SK-N-SH (cell line): ENCODE measurements around the gene PHOSPHO1. TPM values are rescaled to one million over a fixed set of nuclear protein-coding genes. Genes with fewer than 3 reads are reported as not detected.
A peak's percentile ranks its signal among the peaks of the same experiment; 100 is the strongest.

Experiments
- CTCF ChIA-PET: fragments of 300-600, 350-600 bp; formaldehyde crosslinking; extraction: SDS; loops from one replicate; lab custom pipeline; 2021; lab: Yijun Ruan, JAX
- POLR2A ChIA-PET: fragments of 350-600 bp; sonication (Branson Sonifier 250); formaldehyde crosslinking; extraction: SDS; loops from one replicate; lab custom pipeline; 2020; ENCODE audit warnings: antibody characterized with exemption, inconsistent platforms; lab: Yijun Ruan, JAX
- DNase-seq: peaks from one replicate; pipeline ENCODE4 v3.0.0; 2012
- H2AFZ ChIP-seq: fragments of 200-600 bp; sonication (generic); 2 replicates; pipeline ENCODE4 v1.8.1; 2016; ENCODE audit warnings: antibody characterized with exemption, mild to moderate bottlenecking, low read depth
- H3F3A ChIP-seq: fragments of 200-600 bp; sonication (generic); replicated peaks from 2 replicates; pipeline ENCODE3; 2016; ENCODE audit warnings: antibody characterized with exemption, mild to moderate bottlenecking; ENCODE audit not compliant: insufficient read depth
- H3K27ac ChIP-seq, 2 experiments: fragments of 200-500 bp in 1 of 2; fragments of 200-600 bp in 1 of 2; sonication (Bioruptor generic) in 1 of 2; sonication (generic), shearing (Covaris generic) in 1 of 2; 2 replicates each; pipeline versions ENCODE4 v1.5.1 to v1.6.1; 2014 to 2016; ENCODE audit warnings: low read depth in 2 of 2, inconsistent platforms in 1 of 2, low read length in 1 of 2, mild to moderate bottlenecking in 1 of 2, mixed read lengths in 1 of 2
- H3K27me3 ChIP-seq: fragments of 200-600 bp; sonication (generic), shearing (Covaris generic); 2 replicates; pipeline ENCODE4 v1.6.1; 2016; ENCODE audit warnings: mixed run types; ENCODE audit not compliant: insufficient read depth
- H3K36me3 ChIP-seq, 2 experiments: fragments of 200-500 bp in 1 of 2; fragments of 200-600 bp in 1 of 2; sonication (Bioruptor generic) in 1 of 2; sonication (generic) in 1 of 2; replicated peaks in 1 of 2; 2 replicates each; pipeline versions ENCODE3 to v1.5.1; 2014 to 2016; ENCODE audit warnings: low read length in 1 of 2, mild to moderate bottlenecking in 1 of 2; ENCODE audit not compliant: insufficient read depth in 2 of 2, control insufficient read depth in 1 of 2
- H3K4me1 ChIP-seq, 2 experiments: fragments of 200-500 bp in 1 of 2; fragments of 200-600 bp in 1 of 2; sonication (Bioruptor generic) in 1 of 2; sonication (generic), shearing (Covaris generic) in 1 of 2; 2 replicates each; pipeline versions ENCODE4 v1.5.1 to v1.6.1; 2014 to 2016; ENCODE audit warnings: low read depth in 1 of 2, low read length in 1 of 2, mixed run types in 1 of 2; ENCODE audit not compliant: insufficient read depth in 2 of 2, control insufficient read depth in 1 of 2
- H3K4me2 ChIP-seq: fragments of 200-600 bp; sonication (generic), shearing (Covaris generic); 2 replicates; pipeline ENCODE4 v1.6.1; 2017; ENCODE audit warnings: mixed run types
- H3K4me3 ChIP-seq, 2 experiments: fragments of 200-500 bp in 1 of 2; fragments of 200-600 bp in 1 of 2; sonication (Bioruptor generic) in 1 of 2; sonication (generic), shearing (Covaris generic) in 1 of 2; 2 replicates each; pipeline versions ENCODE4 v1.5.1 to v1.8.1; 2014 to 2016; ENCODE audit warnings: low read depth in 2 of 2, inconsistent platforms in 1 of 2, low read length in 1 of 2, mild to moderate bottlenecking in 1 of 2, mixed read lengths in 1 of 2, moderate library complexity in 1 of 2
- H3K79me2 ChIP-seq: fragments of 200-600 bp; sonication (generic); 2 replicates; pipeline ENCODE4 v1.8.1; 2017; ENCODE audit warnings: mild to moderate bottlenecking; ENCODE audit not compliant: insufficient read depth
- H3K9ac ChIP-seq: fragments of 200-600 bp; sonication (generic); 2 replicates; pipeline ENCODE4 v1.6.1; 2017; ENCODE audit warnings: mixed run types
- H3K9me2 ChIP-seq: fragments of 200-600 bp; sonication (generic); 2 replicates; pipeline ENCODE4 v1.6.1; 2017; ENCODE audit warnings: mixed run types
- H3K9me3 ChIP-seq: fragments of 200-600 bp; sonication (generic); 2 replicates; pipeline ENCODE4 v1.6.1; 2017; ENCODE audit warnings: mixed run types, mild to moderate bottlenecking, moderate library complexity
- H4K20me1 ChIP-seq: fragments of 200-600 bp; sonication (generic); 2 replicates; pipeline ENCODE4 v1.6.1; 2017; ENCODE audit warnings: mild to moderate bottlenecking, mixed run types; ENCODE audit not compliant: insufficient read depth
- ELF1 ChIP-seq: IDR thresholded peaks from 2 replicates; pipeline ENCODE4 v1.4.0; 2012
- FOSL2 ChIP-seq: IDR thresholded peaks from 2 replicates; pipeline ENCODE4 v1.4.0; 2012; ENCODE audit warnings: low read depth, mild to moderate bottlenecking, moderate library complexity, borderline replicate concordance
- GABPA ChIP-seq: IDR thresholded peaks from 2 replicates; pipeline ENCODE4 v1.4.0; 2012; ENCODE audit warnings: low read depth, mild to moderate bottlenecking
- JUND ChIP-seq: IDR thresholded peaks from 2 replicates; pipeline ENCODE4 v1.4.0; 2012
- MXI1 ChIP-seq: IDR thresholded peaks from 2 replicates; pipeline ENCODE4 v1.6.1; 2012; ENCODE audit warnings: mild to moderate bottlenecking, low read depth, low read length, improper control_type of control experiment
- NFIC ChIP-seq: IDR thresholded peaks from 2 replicates; pipeline ENCODE4 v1.4.0; 2012; ENCODE audit warnings: borderline replicate concordance
- TCF12 ChIP-seq: IDR thresholded peaks from 2 replicates; pipeline ENCODE4 v1.4.0; 2012
- YY1 ChIP-seq: IDR thresholded peaks from 2 replicates; pipeline ENCODE4 v1.4.0; 2012; ENCODE audit warnings: low read depth, mild to moderate bottlenecking
- WGBS: methylation state at CpG from one replicate; pipeline ENCODE4 v1.1.6; 2017; ENCODE audit warnings: low lambda C conversion rate; 5-methylcytosine and 5-hydroxymethylcytosine counted together
- polyA plus RNA-seq, 3 experiments: library from polyadenylated mRNA; depleted of rRNA; stranded (reverse); fragments of >200 nt; gene quantifications; 2 replicates each; pipeline ENCODE4 v1.2.3, GENCODE V29; 2012
- TF ChIP-seq, protein P1 (sequence below): IDR thresholded peaks from 2 replicates; pipeline ENCODE4 v1.4.0; 2012; ENCODE audit warnings: low read depth
- TF ChIP-seq, protein P2 (sequence below): IDR thresholded peaks from 2 replicates; pipeline ENCODE4 v1.4.0; 2012; ENCODE audit warnings: low read depth, borderline replicate concordance

The PHOSPHO1 gene
- polyA plus RNA-seq, 1 of the 3 experiments (the other 2 are of a cell fraction), result not detected

DNA sequence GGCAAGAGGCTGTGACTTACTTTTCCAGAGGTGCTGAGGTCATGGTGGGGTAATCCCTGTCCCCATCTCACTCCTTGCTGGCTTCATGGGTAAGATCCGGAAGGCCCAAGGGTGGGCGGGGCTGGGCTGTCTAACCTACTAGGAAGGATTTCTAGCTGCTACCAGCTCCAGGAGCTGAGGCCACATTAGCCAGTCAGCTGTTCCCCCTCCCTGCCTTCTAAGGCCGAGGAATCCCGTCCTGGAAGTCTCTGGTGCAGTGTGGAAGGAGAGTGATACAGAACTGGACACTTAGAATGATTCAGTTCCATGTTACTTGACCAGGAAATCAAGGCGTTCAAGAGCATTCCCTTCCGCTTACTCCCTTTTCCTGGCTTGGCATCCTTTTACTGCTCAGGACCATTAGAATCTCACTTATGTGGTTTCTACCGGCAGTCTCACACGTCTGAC lies 29.1 kb downstream of the PHOSPHO1 start:
- H3K27ac ChIP-seq, result peak overlapping the region in 1 of 2 experiments; percentile 47; a peak in 2 of 4 replicates
- H3K4me2 ChIP-seq, result peak overlapping the region; percentile 19
- no peaks in the 10 kb centered on the region for H3K9me3 ChIP-seq
- peaks cover 15% of the 10 kb centered on the region for H3F3A ChIP-seq
- ChIA-PET CTCF (interaction anchor here (0.9 to 2.1 kb wide), 3 partner anchors 21 to 27 kb away, joined by 4 to 9 read pairs (median 5); no protein-coding TSS in a partner anchor), POLR2A (no interaction called here)
- no peaks in the 10 kb centered on the region for H4K20me1 ChIP-seq
- DNase-seq, result no peak
- no peaks in the 10 kb centered on the region for H3K9me2 ChIP-seq
- no peaks in the 10 kb centered on the region for H3K36me3 ChIP-seq
- no peaks in the 10 kb centered on the region for H3K27me3 ChIP-seq
- peak overlapping the region; percentile 68 for H2AFZ ChIP-seq
- 31% methylated on average over 8 of the region's 8 CpGs for WGBS
- H3K4me3 ChIP-seq, result no peak overlapping the region
- H3K79me2 ChIP-seq, result no peaks in the 10 kb centered on the region
- no peak overlapping the region for H3K9ac ChIP-seq
- H3K4me1 ChIP-seq, result peaks cover 0 to 6% of the 10 kb centered on the region in 2 experiments; a peak in 1 of 4 replicates
- TF ChIP-seq FOSL2 (peak; percentile 55), GABPA (peak; percentile 31; the same call in 1 of the 2 replicates), TCF12 (0 out of 2 replicates have a peak, but pooled peaks have one; percentile 14), YY1 (no peak), ELF1 (no peak), NFIC (peak; percentile 31; the same call in 1 of the 2 replicates), MXI1 (no peak)
- TF ChIP-seq, protein P1, sequence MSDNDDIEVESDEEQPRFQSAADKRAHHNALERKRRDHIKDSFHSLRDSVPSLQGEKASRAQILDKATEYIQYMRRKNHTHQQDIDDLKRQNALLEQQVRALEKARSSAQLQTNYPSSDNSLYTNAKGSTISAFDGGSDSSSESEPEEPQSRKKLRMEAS, result 0 out of 2 replicates have a peak, but pooled peaks have one; percentile 23
- TF ChIP-seq, all 33 proteins: peak for 5

DNA sequence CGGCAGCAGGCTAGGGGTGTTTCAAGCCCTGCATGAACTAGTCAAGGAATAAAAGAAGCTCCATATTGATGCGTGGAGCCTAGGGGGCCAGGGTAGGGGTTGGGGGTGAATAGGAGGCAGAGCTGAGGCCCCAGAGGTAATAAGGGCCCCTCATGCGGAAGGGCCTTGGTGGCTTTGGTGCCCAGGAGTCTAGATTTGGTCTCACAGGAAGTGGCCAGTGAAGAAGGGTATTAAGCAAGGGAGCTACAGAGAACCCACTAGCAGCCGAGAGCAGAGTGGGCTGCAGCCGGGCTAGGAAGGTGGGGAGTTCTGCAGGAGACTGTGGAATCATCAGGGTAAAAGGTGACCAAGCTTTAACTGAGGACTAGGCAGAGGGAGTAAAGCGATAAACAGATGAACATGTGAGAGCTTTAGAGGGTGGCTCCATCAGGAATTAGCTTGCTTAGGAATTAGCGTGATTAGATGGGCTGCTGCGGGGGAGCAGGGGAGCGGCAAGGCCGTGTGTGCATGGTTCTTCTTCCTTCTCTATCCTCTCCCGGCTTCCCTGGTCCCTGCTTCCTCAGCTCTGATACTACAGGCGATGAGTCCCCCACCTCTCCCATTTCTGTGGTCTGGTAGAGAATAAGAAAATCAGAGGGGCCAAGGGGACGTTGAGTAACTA lies 30.0 kb downstream of the PHOSPHO1 start:
- Histone ChIP-seq H4K20me1 (no peaks in the 10 kb centered on the region), H3K27ac (no peak overlapping the region), H2AFZ (peak overlapping the region; percentile 12; the same call in 1 of the 2 replicates), H3K4me1 (peaks cover 0 to 6% of the 10 kb centered on the region in 2 experiments; a peak in 1 of 4 replicates), H3K79me2 (no peaks in the 10 kb centered on the region), H3K36me3 (no peaks in the 10 kb centered on the region), H3K4me3 (no peak overlapping the region), H3F3A (peaks cover 20% of the 10 kb centered on the region), H3K9me3 (no peaks in the 10 kb centered on the region), H3K4me2 (0 out of 2 replicates have a peak overlapping the region, but pooled peaks have one; percentile 19), H3K27me3 (no peaks in the 10 kb centered on the region), H3K9me2 (no peaks in the 10 kb centered on the region), H3K9ac (no peak overlapping the region)
- ChIA-PET POLR2A (no interaction called here), CTCF (interaction anchor here (0.7 to 2.1 kb wide), 7 partner anchors 8 to 168 kb away, joined by 3 to 9 read pairs (median 5); no protein-coding TSS in a partner anchor)
- 69% methylated on average over 13 of the region's 13 CpGs for WGBS
- no peak for DNase-seq
- TF ChIP-seq, protein P2, sequence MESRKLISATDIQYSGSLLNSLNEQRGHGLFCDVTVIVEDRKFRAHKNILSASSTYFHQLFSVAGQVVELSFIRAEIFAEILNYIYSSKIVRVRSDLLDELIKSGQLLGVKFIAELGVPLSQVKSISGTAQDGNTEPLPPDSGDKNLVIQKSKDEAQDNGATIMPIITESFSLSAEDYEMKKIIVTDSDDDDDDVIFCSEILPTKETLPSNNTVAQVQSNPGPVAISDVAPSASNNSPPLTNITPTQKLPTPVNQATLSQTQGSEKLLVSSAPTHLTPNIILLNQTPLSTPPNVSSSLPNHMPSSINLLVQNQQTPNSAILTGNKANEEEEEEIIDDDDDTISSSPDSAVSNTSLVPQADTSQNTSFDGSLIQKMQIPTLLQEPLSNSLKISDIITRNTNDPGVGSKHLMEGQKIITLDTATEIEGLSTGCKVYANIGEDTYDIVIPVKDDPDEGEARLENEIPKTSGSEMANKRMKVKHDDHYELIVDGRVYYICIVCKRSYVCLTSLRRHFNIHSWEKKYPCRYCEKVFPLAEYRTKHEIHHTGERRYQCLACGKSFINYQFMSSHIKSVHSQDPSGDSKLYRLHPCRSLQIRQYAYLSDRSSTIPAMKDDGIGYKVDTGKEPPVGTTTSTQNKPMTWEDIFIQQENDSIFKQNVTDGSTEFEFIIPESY, result no peak
- TF ChIP-seq GABPA, result no peak
- TF ChIP-seq MXI1, result no peak
- no peak for TF ChIP-seq JUND
